Calu3 (cell line): ENCODE measurements around the gene GBP5. TPM values are rescaled to one million over a fixed set of nuclear protein-coding genes. Genes with fewer than 3 reads are reported as not detected.
"Not testable (repeated sequence)": the region's sequence is repeated elsewhere in the genome, so short reads cannot be mapped to it uniquely, and the experiment has no call there.

Source experiments
- Bru-seq: library from RNA; stranded (reverse); fragments of 400-500 nt; gene quantifications from one replicate; lab custom pipeline; 2021; lab: Mats Ljungman, UMichigan
- BruChase-seq, 2 experiments: library from RNA; stranded (reverse); fragments of 400-500 nt; gene quantifications; one replicate each; lab custom pipeline; 2021; lab: Mats Ljungman, UMichigan
- BruUV-seq: library from RNA; stranded (reverse); fragments of 400-500 nt; replicated peaks from 2 replicates; lab custom pipeline; 2021; lab: Mats Ljungman, UMichigan
- CTCF ChIA-PET: fragments of 300-600 bp; sonication (Branson Sonifier 250); formaldehyde crosslinking; loops from one replicate; lab custom pipeline; 2022; ENCODE audit warnings: antibody characterized with exemption; lab: Charles Lee
- DNase-seq: peaks from one replicate; pipeline ENCODE4 v3.0.0; 2022
- H3K27ac Mint-ChIP-seq: one replicate; pipeline ENCODE4 v1.8.0; 2022; ENCODE audit warnings: mixed read lengths; ENCODE audit not compliant: unreplicated experiment
- H3K27me3 Mint-ChIP-seq: one replicate; pipeline ENCODE4 v1.8.0; 2022; ENCODE audit warnings: mixed read lengths; ENCODE audit not compliant: unreplicated experiment
- H3K36me3 Mint-ChIP-seq: one replicate; pipeline ENCODE4 v1.8.0; 2022; ENCODE audit warnings: mild to moderate bottlenecking, moderate library complexity, mixed read lengths; ENCODE audit not compliant: insufficient read depth, unreplicated experiment
- H3K4me1 Mint-ChIP-seq: one replicate; pipeline ENCODE4 v1.8.0; 2022; ENCODE audit warnings: mild to moderate bottlenecking, low read depth, mixed read lengths; ENCODE audit not compliant: unreplicated experiment
- H3K4me3 Mint-ChIP-seq: one replicate; pipeline ENCODE4 v1.8.0; 2022; ENCODE audit warnings: mild to moderate bottlenecking, low read depth, moderate library complexity, mixed read lengths; ENCODE audit not compliant: unreplicated experiment
- H3K9me3 Mint-ChIP-seq: one replicate; pipeline ENCODE4 v1.8.0; 2022; ENCODE audit warnings: low read depth, mixed read lengths; ENCODE audit not compliant: unreplicated experiment
- intact Hi-C: fragments of 100-400 bp; cut with micrococcal nuclease; formaldehyde crosslinking; loops from one replicate; pipeline ENCODE4 v1.10.0; 2022; ENCODE audit not compliant: unreplicated experiment
- long read RNA-seq: library from polyadenylated mRNA; stranded (forward); transcript quantifications from one replicate; pipeline ENCODE4 v2.0.0, GENCODE V29; 2022
- total RNA-seq: library from RNA; stranded (reverse); gene quantifications from 2 replicates; pipeline ENCODE4 v1.2.3, GENCODE V29; 2022
- TF ChIP-seq, protein P1 (sequence below): fragments of 200-600 bp; IDR thresholded peaks from one replicate; pipeline ENCODE4 v1.8.0; 2022; ENCODE audit warnings: antibody characterized with exemption; ENCODE audit not compliant: unreplicated experiment

Gene GBP5, protein sequence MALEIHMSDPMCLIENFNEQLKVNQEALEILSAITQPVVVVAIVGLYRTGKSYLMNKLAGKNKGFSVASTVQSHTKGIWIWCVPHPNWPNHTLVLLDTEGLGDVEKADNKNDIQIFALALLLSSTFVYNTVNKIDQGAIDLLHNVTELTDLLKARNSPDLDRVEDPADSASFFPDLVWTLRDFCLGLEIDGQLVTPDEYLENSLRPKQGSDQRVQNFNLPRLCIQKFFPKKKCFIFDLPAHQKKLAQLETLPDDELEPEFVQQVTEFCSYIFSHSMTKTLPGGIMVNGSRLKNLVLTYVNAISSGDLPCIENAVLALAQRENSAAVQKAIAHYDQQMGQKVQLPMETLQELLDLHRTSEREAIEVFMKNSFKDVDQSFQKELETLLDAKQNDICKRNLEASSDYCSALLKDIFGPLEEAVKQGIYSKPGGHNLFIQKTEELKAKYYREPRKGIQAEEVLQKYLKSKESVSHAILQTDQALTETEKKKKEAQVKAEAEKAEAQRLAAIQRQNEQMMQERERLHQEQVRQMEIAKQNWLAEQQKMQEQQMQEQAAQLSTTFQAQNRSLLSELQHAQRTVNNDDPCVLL
- total RNA-seq (0.54 TPM in 1 of 2 replicates, not detected in the other), Bru-seq, nascent RNA (percentile 24 among the genes with signal in this experiment), BruChase-seq, experiment 1, labeled RNA remaining after a 6-hour chase (percentile 7 among the genes with signal in this experiment), BruChase-seq, experiment 2, labeled RNA remaining after a 2-hour chase (percentile 13 among the genes with signal in this experiment)
- long read RNA-seq: 0 reads

DNA sequence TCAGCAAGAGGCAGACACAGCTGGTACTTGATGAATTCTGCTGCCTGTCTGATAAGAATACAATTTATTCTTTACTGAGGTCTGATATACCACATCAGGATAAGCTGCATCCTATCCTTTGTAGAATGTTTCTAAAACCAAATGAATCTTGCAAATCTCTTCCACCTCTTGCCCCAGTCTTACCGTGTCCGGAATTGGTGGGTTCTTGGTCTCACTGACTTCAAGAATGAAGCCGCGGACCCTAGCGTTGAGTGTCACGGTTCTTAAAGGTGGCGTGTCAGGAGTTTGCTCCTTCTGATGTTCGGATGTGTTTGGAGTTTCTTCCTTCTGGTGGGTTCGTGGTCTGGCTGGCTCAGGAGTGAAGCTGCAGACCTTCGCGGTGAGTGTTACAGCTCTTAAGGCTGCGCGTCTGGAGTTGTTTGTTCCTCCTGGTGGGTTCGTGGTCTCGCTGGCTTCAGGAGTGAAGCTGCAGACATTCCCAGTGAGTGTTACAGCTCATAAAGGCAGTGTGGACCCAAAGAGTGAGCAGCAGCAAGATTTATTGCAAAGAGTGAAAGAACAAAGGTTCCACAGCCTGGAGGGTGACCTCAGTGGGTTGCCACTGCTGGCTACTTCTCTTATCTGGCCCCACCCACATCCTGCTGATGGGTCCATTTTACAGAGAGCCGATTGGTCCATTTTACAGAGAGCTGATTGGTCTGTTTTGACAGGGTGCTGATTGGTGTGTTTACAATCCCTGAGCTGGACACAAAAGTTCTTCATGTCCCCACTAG, at the start of gene GBP5:
Gene GBP5, minus strand, starts transcription at position 592 of the 773 bp plus-strand sequence. CDS start 3,305 bp downstream, outside the sequence.
- H3K4me3 Mint-ChIP-seq, H3K27ac Mint-ChIP-seq, BruUV-seq, H3K9me3 Mint-ChIP-seq, intact Hi-C loops, H3K4me1 Mint-ChIP-seq, H3K27me3 Mint-ChIP-seq, DNase-seq, H3K36me3 Mint-ChIP-seq: not testable (repeated sequence)
- CTCF ChIA-PET: interaction anchor here (1.4 kb wide), 1 partner anchor 8 kb away, joined by 4 read pairs; no protein-coding TSS in a partner anchor

DNA sequence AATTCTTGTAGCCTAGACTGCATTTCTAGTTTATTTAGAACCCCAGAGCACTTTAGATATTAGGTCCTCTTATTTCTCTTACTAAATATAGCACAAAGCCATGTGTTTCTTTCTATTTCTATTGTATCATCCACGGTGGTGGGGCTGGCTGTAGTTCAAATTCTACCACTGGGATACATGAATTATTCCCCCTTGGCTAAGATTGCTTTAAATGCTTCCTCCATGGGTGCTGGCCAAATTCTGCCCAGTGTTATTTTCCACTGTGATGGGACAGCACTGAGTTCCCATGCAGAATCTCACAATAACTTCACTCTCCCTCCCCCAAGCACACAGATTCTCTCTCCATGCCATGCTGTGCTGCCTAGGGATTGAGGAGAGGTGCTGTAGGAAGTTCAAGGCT, 49.7 kb upstream of the GBP5 start:
- H3K27me3 Mint-ChIP-seq: peaks cover 9% of the 10 kb centered on the region
- no peak overlapping the region for H3K4me3 Mint-ChIP-seq
- no peak overlapping the region for H3K27ac Mint-ChIP-seq
- no peaks in the 10 kb centered on the region for H3K36me3 Mint-ChIP-seq
- DNase-seq: no peak
- CTCF ChIA-PET: no interaction called here
- BruUV-seq: no TSS peak
- peaks cover 3% of the 10 kb centered on the region for H3K9me3 Mint-ChIP-seq
- no peaks in the 10 kb centered on the region for H3K4me1 Mint-ChIP-seq
- TF ChIP-seq, protein P1, sequence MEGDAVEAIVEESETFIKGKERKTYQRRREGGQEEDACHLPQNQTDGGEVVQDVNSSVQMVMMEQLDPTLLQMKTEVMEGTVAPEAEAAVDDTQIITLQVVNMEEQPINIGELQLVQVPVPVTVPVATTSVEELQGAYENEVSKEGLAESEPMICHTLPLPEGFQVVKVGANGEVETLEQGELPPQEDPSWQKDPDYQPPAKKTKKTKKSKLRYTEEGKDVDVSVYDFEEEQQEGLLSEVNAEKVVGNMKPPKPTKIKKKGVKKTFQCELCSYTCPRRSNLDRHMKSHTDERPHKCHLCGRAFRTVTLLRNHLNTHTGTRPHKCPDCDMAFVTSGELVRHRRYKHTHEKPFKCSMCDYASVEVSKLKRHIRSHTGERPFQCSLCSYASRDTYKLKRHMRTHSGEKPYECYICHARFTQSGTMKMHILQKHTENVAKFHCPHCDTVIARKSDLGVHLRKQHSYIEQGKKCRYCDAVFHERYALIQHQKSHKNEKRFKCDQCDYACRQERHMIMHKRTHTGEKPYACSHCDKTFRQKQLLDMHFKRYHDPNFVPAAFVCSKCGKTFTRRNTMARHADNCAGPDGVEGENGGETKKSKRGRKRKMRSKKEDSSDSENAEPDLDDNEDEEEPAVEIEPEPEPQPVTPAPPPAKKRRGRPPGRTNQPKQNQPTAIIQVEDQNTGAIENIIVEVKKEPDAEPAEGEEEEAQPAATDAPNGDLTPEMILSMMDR: no peak
- intact Hi-C loops: no loop called here

DNA sequence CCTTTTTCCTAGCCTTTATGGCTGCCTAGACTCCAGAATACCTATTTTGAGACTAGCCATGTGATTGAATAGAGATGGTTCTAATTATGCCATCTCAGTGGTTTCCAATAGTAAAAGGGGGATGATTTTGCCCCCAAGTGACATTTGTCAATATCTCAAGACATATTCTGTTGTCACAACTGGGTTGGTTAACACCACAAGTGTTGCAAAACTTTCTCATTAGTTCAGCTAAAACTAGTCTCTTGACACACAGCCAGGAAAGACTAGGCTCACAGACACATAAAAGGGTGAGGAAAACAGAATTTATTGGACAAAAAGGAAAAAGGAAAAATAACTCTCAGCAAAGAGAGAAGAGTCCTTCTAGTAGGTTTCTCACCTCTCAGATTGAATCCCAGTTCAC, 39.9 kb upstream of the GBP5 start:
- no TSS peak for BruUV-seq
- CTCF ChIA-PET: no interaction called here
- no peaks in the 10 kb centered on the region for H3K36me3 Mint-ChIP-seq
- H3K4me1 Mint-ChIP-seq: peaks cover 21% of the 10 kb centered on the region
- DNase-seq: no peak
- TF ChIP-seq, protein P1: no peak
- no peak overlapping the region for H3K27ac Mint-ChIP-seq
- H3K27me3 Mint-ChIP-seq: no peaks in the 10 kb centered on the region
- H3K9me3 Mint-ChIP-seq: peaks cover 5% of the 10 kb centered on the region
- intact Hi-C loops: no loop called here
- no peak overlapping the region for H3K4me3 Mint-ChIP-seq

DNA sequence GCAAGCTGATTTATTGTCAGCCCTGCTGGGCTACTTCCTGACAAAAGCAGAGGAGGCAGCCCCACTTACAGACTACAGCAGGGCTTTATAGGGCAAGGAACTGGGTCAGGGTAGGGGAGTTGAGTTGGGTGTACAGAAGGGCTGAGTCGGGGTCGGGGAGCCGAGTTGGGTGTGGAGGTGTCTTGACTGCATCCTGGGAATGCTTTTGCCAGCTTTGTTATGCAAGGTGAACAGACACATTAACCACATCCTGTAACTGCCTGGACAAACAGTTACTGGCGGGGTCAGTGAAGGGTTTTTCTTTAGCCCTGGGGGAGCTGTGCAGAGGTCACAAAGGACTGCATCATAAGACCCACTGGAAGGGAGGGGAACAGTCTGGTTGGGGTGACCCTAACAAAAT, 39.1 kb upstream of the GBP5 start:
- CTCF ChIA-PET: interaction anchor here (0.6 kb wide), 1 partner anchor 419 kb away, joined by 4 read pairs; no protein-coding TSS in a partner anchor
- TF ChIP-seq, protein P1: no peak
- Mint-ChIP-seq H3K27ac (peak overlapping the region; percentile 47), H3K36me3 (no peaks in the 10 kb centered on the region), H3K4me3 (peak overlapping the region; percentile 38), H3K4me1 (peaks cover 21% of the 10 kb centered on the region), H3K9me3 (no peaks in the 10 kb centered on the region), H3K27me3 (no peaks in the 10 kb centered on the region)
- no TSS peak for BruUV-seq
- intact Hi-C loops: no loop called here
- peak; percentile 37 for DNase-seq
